ENCODE data around the gene FAM110D. TPM values are rescaled to one million over a fixed set of nuclear protein-coding genes. Genes with fewer than 3 reads are reported as not detected.

FAM110D gene
- total RNA-seq, 1 donor from 2014 or later = not detected

DNA sequence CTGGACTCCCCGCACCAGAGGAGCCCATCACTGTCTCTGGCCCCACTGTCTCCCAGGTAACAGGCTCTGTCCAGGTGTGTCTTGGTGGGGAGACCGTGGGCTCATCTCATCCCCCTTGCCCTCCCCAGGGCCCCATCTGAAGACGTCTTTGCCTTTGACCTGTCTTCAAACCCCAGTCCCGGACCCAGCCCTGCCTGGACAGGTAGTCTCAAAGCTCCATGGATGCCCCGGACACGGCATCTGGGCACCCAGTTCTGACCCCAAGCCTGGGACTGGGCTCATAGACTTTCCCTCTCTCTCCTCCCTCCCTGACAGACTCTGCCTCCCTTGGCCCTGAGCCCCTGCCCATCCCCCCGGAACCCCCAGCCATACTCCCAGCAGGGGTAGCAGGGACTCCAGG is 25.2 kb downstream of the FAM110D start:
- no peak for DNase-seq (ENCODE audit: low read depth)

- DNase-seq (ENCODE audit: low read depth) = no peak
Measured at GRCh38 chr1:26184883-26185282, 26.0 kb downstream of the FAM110D start.

DNA sequence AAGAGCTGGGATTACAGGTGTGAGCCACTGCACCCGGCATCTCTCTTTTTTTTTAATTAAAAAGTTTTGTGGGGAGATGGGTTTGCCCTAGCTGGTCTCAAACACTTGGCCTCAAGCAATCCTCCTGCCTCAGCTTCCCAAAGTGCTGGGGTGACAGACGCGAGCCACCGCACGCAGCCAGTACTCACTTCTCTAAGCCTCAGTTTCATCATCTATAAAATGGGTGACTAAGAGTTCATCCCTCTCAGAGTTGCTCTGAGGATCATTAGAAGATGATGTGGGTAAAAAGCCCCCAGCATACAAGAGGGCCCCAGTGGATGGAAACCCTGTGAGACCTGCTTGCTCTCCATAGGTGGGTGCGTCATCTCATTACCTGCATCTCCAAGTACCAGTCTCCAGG is 29.0 kb downstream of the FAM110D start:
- DNase-seq (ENCODE audit: low read depth) = no peak

DNA sequence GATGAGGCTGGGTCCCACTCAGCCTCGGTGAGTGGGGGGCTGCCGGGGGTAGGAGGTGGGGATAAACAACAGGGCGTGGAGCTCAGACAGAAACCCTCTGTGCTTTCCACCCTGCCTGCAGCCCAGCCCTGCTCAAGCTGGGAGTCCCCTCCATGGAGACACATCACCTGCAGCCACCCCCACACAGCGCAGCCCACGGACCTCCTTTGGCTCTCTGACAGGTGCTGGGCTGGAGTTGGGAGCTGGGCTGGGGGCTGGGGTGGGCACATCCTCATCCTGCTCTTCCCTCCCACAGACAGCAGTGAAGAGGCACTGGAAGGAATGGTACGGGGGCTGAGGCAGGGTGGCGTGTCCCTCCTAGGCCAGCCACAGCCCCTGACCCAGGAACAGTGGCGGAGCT is 29.6 kb downstream of the FAM110D start:
- no peak for DNase-seq (ENCODE audit: low read depth)

DNA sequence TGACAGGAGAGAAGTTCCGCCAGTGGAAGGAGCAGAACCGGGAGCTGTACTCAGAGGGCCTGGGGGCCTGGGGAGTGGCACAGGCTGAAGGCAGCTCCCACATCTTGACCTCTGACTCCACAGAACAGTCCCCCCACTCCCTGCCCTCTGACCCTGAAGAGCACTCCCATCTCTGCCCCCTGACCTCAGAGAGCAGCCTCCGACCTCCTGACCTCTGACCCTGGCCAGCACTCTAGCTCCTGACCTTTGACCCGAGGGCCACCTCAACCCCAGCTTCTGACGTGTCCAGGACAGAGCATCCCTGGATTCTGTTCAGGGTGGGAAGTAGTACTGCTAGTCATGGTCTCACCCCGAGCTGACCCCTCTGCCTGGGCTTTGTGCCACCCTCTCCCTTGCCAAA is 30.5 kb downstream of the FAM110D start:
- DNase-seq (ENCODE audit: low read depth) = no peak

- no peak for DNase-seq (ENCODE audit: low read depth)
Measured at GRCh38 chr1:26189751-26190275, 30.9 kb downstream of the FAM110D start.

- DNase-seq (ENCODE audit: low read depth) = peak; percentile 37
Measured at GRCh38 chr1:26190373-26190987, 31.6 kb downstream of the FAM110D start, which contains the start of gene CATSPER4. CATSPER4 (plus strand) TSS chr1:26190602; CDS start chr1:26190628, 26 bp downstream.

GRCh38 chr1:26191739-26192138 is 32.9 kb downstream of the FAM110D start:
- DNase-seq (ENCODE audit: low read depth) = no peak

- no peak for DNase-seq (ENCODE audit: low read depth)
Measured at GRCh38 chr1:26195805-26196204, 36.9 kb downstream of the FAM110D start.

GRCh38 chr1:26197301-26197700 is 38.4 kb downstream of the FAM110D start:
- no peak for DNase-seq (ENCODE audit: low read depth)

DNA sequence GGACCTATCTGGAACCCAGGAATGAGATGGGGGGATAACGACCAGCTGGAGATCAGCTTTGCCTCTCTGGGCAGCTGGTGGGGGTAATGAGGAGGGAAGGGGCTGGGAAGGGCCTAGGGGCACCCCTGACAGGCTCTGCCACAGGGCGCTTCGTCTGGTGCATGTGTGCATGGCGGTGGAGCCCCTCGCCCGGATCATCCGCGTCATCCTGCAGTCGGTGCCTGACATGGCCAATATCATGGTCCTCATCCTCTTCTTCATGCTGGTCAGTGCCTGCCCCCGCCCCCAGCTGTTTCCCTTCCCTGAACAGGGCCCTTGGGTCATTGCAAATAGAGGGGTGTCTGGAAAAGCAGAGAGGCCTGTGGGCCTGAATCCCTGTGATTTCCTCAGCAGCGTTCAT is 38.9 kb downstream of the FAM110D start:
- DNase-seq (ENCODE audit: low read depth) = no peak

GRCh38 chr1:26200413-26200812 is 41.5 kb downstream of the FAM110D start:
- DNase-seq (ENCODE audit: low read depth) = no peak

DNA sequence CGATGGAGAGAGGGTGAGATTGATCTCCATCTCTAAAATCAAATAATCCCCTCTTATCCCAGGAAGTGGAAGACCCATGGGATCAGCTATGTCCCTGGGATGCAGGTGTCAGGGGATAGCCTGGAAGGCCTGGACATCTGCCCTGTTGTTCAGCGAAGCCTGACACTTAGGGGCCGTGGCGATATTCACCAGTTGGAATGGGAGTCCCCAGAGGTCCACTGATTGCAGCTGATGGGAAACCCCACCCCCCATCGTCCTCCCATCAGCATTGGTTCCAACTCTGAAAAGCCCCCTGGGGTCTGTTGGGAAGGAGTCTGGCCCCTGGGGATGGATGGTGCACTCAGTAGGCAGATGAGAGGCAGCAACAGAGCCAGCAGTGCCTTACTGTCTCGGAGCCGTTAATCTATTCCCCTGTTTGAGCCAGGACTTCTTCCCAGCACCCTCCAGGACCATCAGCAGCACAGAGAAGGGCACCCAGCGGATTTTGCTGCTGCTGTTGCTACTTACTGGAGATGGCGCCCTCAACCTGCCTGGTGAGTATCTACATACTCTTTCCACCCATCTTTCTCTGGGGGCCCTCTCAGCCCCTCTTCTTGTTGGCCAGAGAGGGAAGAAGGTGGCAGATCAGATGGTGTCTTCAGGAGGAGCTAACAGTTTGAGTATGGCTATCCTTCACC is 44.9 kb downstream of the FAM110D start:
- DNase-seq (ENCODE audit: low read depth) = no peak

GRCh38 chr1:26210147-26210870 is 51.4 kb downstream of the FAM110D start:
- DNase-seq (ENCODE audit: low read depth) = peak; percentile 49

GRCh38 chr1:26212726-26213125 is 53.8 kb downstream of the FAM110D start:
- no peak for DNase-seq (ENCODE audit: low read depth)

DNA sequence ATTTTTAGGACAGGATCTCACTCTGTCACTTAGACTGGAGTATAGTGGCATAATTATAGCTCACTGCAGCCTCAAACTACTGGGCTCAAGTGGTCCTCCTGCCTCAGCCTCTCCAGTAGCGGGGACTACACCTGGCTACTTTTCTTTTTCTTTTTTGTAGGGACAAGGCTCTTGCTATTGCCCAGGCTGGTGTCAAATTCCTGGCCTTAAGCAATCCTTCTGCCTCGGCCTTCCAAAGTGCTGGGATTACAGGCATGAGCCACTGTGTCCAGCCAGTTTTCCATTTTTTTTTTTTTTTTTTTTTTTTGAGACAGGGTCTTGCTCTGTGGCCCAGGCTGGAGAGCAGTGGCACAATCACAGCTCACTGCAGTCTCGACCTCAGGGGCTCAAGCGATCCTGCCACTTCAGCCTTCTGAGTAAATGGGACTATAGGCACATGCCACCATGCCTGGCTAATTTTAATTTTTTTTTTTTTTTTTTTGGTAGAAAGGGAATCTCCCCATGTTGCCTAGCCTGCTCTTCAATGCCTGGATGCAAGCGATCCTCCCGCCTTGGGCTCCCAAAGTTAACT is 54.5 kb downstream of the FAM110D start:
- DNase-seq (ENCODE audit: low read depth) = no peak

Other genes with a start within 250 kb of the FAM110D start
- 18.0 and 45.2 TPM in 2 replicates for gene PAFAH2, start 161.0 kb upstream of the FAM110D start, total RNA-seq
- gene EXTL1, start 137.3 kb upstream of the FAM110D start, total RNA-seq = 12.8 and 20.1 TPM in 2 replicates
- gene SLC30A2, start 113.0 kb upstream of the FAM110D start, total RNA-seq = 0.10 and 0.21 TPM in 2 replicates
- 18.6 and 26.2 TPM in 2 replicates for gene TRIM63, start 91.4 kb upstream of the FAM110D start, total RNA-seq
- 5.1 and 5.9 TPM in 2 replicates for gene PDIK1L, start 47.3 kb upstream of the FAM110D start, total RNA-seq
- gene C1orf232, start 9.9 kb downstream of the FAM110D start, total RNA-seq = not detected in 2 replicates
- gene ZNF593, start 10.8 kb downstream of the FAM110D start, total RNA-seq = 25.6 and 27.8 TPM in 2 replicates
- not detected in 2 replicates for gene ZNF593OS, start 12.8 kb downstream of the FAM110D start, total RNA-seq
- gene CNKSR1, start 18.4 kb downstream of the FAM110D start, total RNA-seq = 0.36 and 0.62 TPM in 2 replicates
- gene CATSPER4, start 31.5 kb downstream of the FAM110D start, total RNA-seq = not detected in 2 replicates
- 13.0 and 22.6 TPM in 2 replicates for gene CEP85, start 75.1 kb downstream of the FAM110D start, total RNA-seq
- gene SH3BGRL3, start 121.0 kb downstream of the FAM110D start, total RNA-seq = 49.0 and 51.4 TPM in 2 replicates
- 4.2 and 4.5 TPM in 2 replicates for gene UBXN11, start 147.6 kb downstream of the FAM110D start, total RNA-seq
- gene CD52, start 158.9 kb downstream of the FAM110D start, total RNA-seq = not detected in 2 replicates
- gene CRYBG2, start 195.1 kb downstream of the FAM110D start, total RNA-seq = not detected in 2 replicates
- gene ZNF683, start 213.7 kb downstream of the FAM110D start, total RNA-seq = not detected in 2 replicates